Neural progenitor cell (in vitro differentiated cells): ENCODE data around the gene CENPVL1. TPM values are rescaled to one million over a fixed set of nuclear protein-coding genes. Genes with fewer than 3 reads are reported as not detected.
"Not testable (repeated sequence)": the region's sequence is repeated elsewhere in the genome, so short reads cannot be mapped to it uniquely, and the experiment has no call there.

Experiments
- DNase-seq: peaks from one replicate; pipeline ENCODE4 v3.0.0-alpha.2; 2016; ENCODE audit warnings: low spot score
- H2AFZ ChIP-seq: fragments of 200-600 bp; sonication (generic); replicated peaks from 2 replicates; pipeline ENCODE4 v1.6.1; 2016; ENCODE audit warnings: antibody characterized with exemption
- H3F3A ChIP-seq: fragments of 200-600 bp; sonication (generic); 2 replicates; pipeline ENCODE4 v1.6.1; 2016; ENCODE audit warnings: antibody characterized with exemption, low read depth
- H3K27ac ChIP-seq: fragments of 200-600 bp; sonication (generic); 2 replicates; pipeline ENCODE4 v1.5.1; 2016; ENCODE audit warnings: mild to moderate bottlenecking
- H3K27me3 ChIP-seq: fragments of 200-600 bp; sonication (generic); 2 replicates; pipeline ENCODE4 v1.6.1; 2016; ENCODE audit warnings: mild to moderate bottlenecking, moderate library complexity
- H3K36me3 ChIP-seq: fragments of 200-600 bp; sonication (generic); 2 replicates; pipeline ENCODE4 v1.5.1; 2016
- H3K4me1 ChIP-seq: fragments of 200-600 bp; sonication (generic); 2 replicates; pipeline ENCODE4 v1.6.1; 2016; ENCODE audit warnings: mixed run types
- H3K4me2 ChIP-seq: fragments of 200-600 bp; sonication (generic); 2 replicates; pipeline ENCODE4 v1.6.1; 2016
- H3K4me3 ChIP-seq: fragments of 200-600 bp; sonication (generic); 2 replicates; pipeline ENCODE4 v1.5.1; 2016
- H3K79me2 ChIP-seq: fragments of 200-600 bp; sonication (generic); 2 replicates; pipeline ENCODE4 v1.6.1; 2016; ENCODE audit warnings: low read depth
- H3K9ac ChIP-seq: fragments of 200-600 bp; sonication (generic); 2 replicates; pipeline ENCODE4 v1.6.1; 2016
- H3K9me3 ChIP-seq: fragments of 200-600 bp; sonication (generic); 2 replicates; pipeline ENCODE4 v1.5.1; 2016; ENCODE audit warnings: low read depth
- H4K20me1 ChIP-seq: fragments of 200-600 bp; sonication (generic); 2 replicates; pipeline ENCODE4 v1.6.1; 2016; ENCODE audit warnings: low read depth
- H3K27ac Mint-ChIP-seq: 3 replicates; pipeline ENCODE4 v1.8.0; 2021; ENCODE audit warnings: mixed read lengths
- H3K27me3 Mint-ChIP-seq: 2 replicates; pipeline ENCODE4 v1.8.0; 2022; ENCODE audit warnings: low read depth, mild to moderate bottlenecking, inconsistent platforms, moderate library complexity, mixed read lengths; ENCODE audit not compliant: insufficient read depth
- H3K36me3 Mint-ChIP-seq: 3 replicates; pipeline ENCODE4 v1.8.0; 2021; ENCODE audit warnings: mixed read lengths
- H3K4me1 Mint-ChIP-seq: 3 replicates; pipeline ENCODE4 v1.8.0; 2021; ENCODE audit warnings: mixed read lengths
- H3K4me3 Mint-ChIP-seq: 3 replicates; pipeline ENCODE4 v1.8.0; 2021; ENCODE audit warnings: mild to moderate bottlenecking, moderate library complexity, mixed read lengths
- H3K9me3 Mint-ChIP-seq: 3 replicates; pipeline ENCODE4 v1.8.0; 2020; ENCODE audit warnings: mixed read lengths
- CTCF ChIP-seq: fragments of 200-600 bp; sonication (generic); IDR thresholded peaks from 2 replicates; pipeline ENCODE4 v1.5.1; 2017; ENCODE audit warnings: antibody characterized with exemption, mild to moderate bottlenecking
- EZH2 ChIP-seq: fragments of 200-600 bp; sonication (generic); IDR thresholded peaks from 2 replicates; pipeline ENCODE4 v1.6.1; 2017; ENCODE audit warnings: antibody characterized with exemption, mild to moderate bottlenecking, moderate library complexity
- EZH2phosphoT487 ChIP-seq: fragments of 200-600 bp; sonication (generic); IDR thresholded peaks from 2 replicates; pipeline ENCODE4 v1.6.1; 2017; ENCODE audit warnings: antibody characterized with exemption
- total RNA-seq: library from RNA; depleted of rRNA; stranded (reverse); fragments of >200 nt; gene quantifications from 2 replicates; pipeline ENCODE4 v1.2.3, GENCODE V29; 2015; ENCODE audit warnings: low replicate concordance

CENPVL1 gene
- total RNA-seq, 1 donor from 2014 or later, result 2.0 TPM

- no peaks in the 10 kb centered on the region for H3K4me1 ChIP-seq
- H2AFZ ChIP-seq, result no peak overlapping the region
- H3K4me2 ChIP-seq, result no peak overlapping the region
- peaks cover 2% of the 10 kb centered on the region for H3K27me3 Mint-ChIP-seq
- no peaks in the 10 kb centered on the region for H3K36me3 Mint-ChIP-seq
- H3K9me3 Mint-ChIP-seq, result peaks cover 4% of the 10 kb centered on the region
- no peak overlapping the region for H3K27ac Mint-ChIP-seq
- H3K36me3 ChIP-seq, result no peaks in the 10 kb centered on the region
- no peak overlapping the region for H3K27ac ChIP-seq
- H4K20me1 ChIP-seq, result no peaks in the 10 kb centered on the region
- TF ChIP-seq CTCF (no peak), EZH2 (no peak), EZH2phosphoT487 (no peak)
- no peak overlapping the region for H3K4me3 ChIP-seq
- H3K4me1 Mint-ChIP-seq, result no peaks in the 10 kb centered on the region
- no peaks in the 10 kb centered on the region for H3F3A ChIP-seq
- H3K9me3 ChIP-seq, result no peaks in the 10 kb centered on the region
- H3K27me3 ChIP-seq, result no peaks in the 10 kb centered on the region
- no peak overlapping the region for H3K4me3 Mint-ChIP-seq
- no peaks in the 10 kb centered on the region for H3K79me2 ChIP-seq
- no peak overlapping the region for H3K9ac ChIP-seq
- DNase-seq, result no peak
Observed at GRCh38 chrX:51694254-51694653, 16.1 kb upstream of the CENPVL1 start.

DNA sequence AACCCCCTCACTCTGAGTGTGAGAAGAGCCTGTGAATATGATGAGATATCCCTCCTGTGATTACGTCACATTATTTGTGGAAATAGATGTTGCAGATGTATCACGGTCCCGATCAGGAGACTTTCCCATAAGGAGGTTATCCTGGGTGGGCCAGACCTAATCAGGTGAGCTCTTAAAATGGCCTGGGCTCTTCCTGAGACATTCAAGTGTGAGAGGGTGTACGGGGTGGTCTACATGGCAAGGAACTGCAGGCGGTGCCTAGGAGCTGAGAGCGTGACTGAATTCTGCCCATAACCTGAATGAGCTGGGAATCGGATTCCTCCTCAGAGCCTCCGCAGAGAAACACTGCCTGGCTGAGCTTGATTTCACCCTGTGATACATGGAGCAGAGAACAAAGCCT, 12.9 kb upstream of the CENPVL1 start:
- peaks cover 2% of the 10 kb centered on the region for H3K27me3 Mint-ChIP-seq
- H3K27ac ChIP-seq, result no peak overlapping the region
- no peak overlapping the region for H3K4me3 Mint-ChIP-seq
- no peak for DNase-seq
- H4K20me1 ChIP-seq, result no peaks in the 10 kb centered on the region
- no peaks in the 10 kb centered on the region for H3K9me3 ChIP-seq
- H3K9me3 Mint-ChIP-seq, result peaks cover 4% of the 10 kb centered on the region
- no peak overlapping the region for H3K9ac ChIP-seq
- no peak overlapping the region for H3K4me2 ChIP-seq
- H2AFZ ChIP-seq, result no peak overlapping the region
- no peaks in the 10 kb centered on the region for H3K4me1 Mint-ChIP-seq
- no peak overlapping the region for H3K27ac Mint-ChIP-seq
- no peaks in the 10 kb centered on the region for H3K36me3 ChIP-seq
- TF ChIP-seq EZH2 (no peak), CTCF (no peak), EZH2phosphoT487 (no peak)
- H3K79me2 ChIP-seq, result no peaks in the 10 kb centered on the region
- H3K27me3 ChIP-seq, result no peaks in the 10 kb centered on the region
- H3K36me3 Mint-ChIP-seq, result no peaks in the 10 kb centered on the region
- H3F3A ChIP-seq, result no peaks in the 10 kb centered on the region
- H3K4me1 ChIP-seq, result no peaks in the 10 kb centered on the region
- no peak overlapping the region for H3K4me3 ChIP-seq

- H3K9ac ChIP-seq, H3K4me3 ChIP-seq, H3K27me3 Mint-ChIP-seq, H3K79me2 ChIP-seq, H3K4me1 Mint-ChIP-seq, H3K9me3 Mint-ChIP-seq, H2AFZ ChIP-seq, H3K36me3 Mint-ChIP-seq, H3K4me1 ChIP-seq, H3K27ac Mint-ChIP-seq, DNase-seq, H3K36me3 ChIP-seq, H3K9me3 ChIP-seq, H3K4me3 Mint-ChIP-seq, H3F3A ChIP-seq, H3K4me2 ChIP-seq, H3K27me3 ChIP-seq, H4K20me1 ChIP-seq, H3K27ac ChIP-seq: not testable (repeated sequence)
Observed at GRCh38 chrX:51712943-51713647, 2.8 kb downstream of the CENPVL1 start.

GRCh38 chrX:51728202-51728601, 17.9 kb downstream of the CENPVL1 start:
- Histone ChIP-seq H3K4me1 (no peaks in the 10 kb centered on the region), H3K4me2 (no peak overlapping the region), H3K36me3 (no peaks in the 10 kb centered on the region), H3F3A (no peaks in the 10 kb centered on the region), H4K20me1 (no peaks in the 10 kb centered on the region), H3K79me2 (no peaks in the 10 kb centered on the region), H3K9ac (no peak overlapping the region), H2AFZ (no peak overlapping the region), H3K9me3 (no peaks in the 10 kb centered on the region), H3K27me3 (no peaks in the 10 kb centered on the region), H3K4me3 (no peak overlapping the region), H3K27ac (no peak overlapping the region)
- DNase-seq, result no peak
- H3K4me3 Mint-ChIP-seq, result no peak overlapping the region
- no peaks in the 10 kb centered on the region for H3K27me3 Mint-ChIP-seq
- H3K4me1 Mint-ChIP-seq, result no peaks in the 10 kb centered on the region
- peaks cover 2% of the 10 kb centered on the region for H3K9me3 Mint-ChIP-seq
- H3K27ac Mint-ChIP-seq, result no peak overlapping the region
- TF ChIP-seq CTCF (no peak), EZH2phosphoT487 (no peak), EZH2 (no peak)
- no peaks in the 10 kb centered on the region for H3K36me3 Mint-ChIP-seq
